H1 (cell line): ENCODE data around the gene USB1. TPM values are rescaled to one million over a fixed set of nuclear protein-coding genes. Genes with fewer than 3 reads are reported as not detected.

Experiments used
- CTCF ChIA-PET: fragments of 300-600 bp; sonication (Branson Sonifier 250); formaldehyde crosslinking; loops from one replicate; lab custom pipeline; 2021; ENCODE audit not compliant: partially characterized antibody; lab: Charles Lee
- POLR2A ChIA-PET: fragments of 300-600 bp; sonication (Branson Sonifier 250); formaldehyde crosslinking; loops from one replicate; lab custom pipeline; 2021; ENCODE audit warnings: inconsistent platforms; ENCODE audit not compliant: partially characterized antibody; lab: Charles Lee
- DNase-seq, 2 experiments: peaks; one replicate each; pipeline versions ENCODE4 v3.0.0 to v3.0.0-alpha.2; 2010 to 2022; ENCODE audit warnings: low spot score in 2 of 2, low read depth in 1 of 2, mixed read lengths in 1 of 2
- FAIRE-seq: peaks from 2 replicates; lab custom pipeline; 2011; peaks lifted over from hg19 to GRCh38; lab: Jason Lieb, UNC
- H2AFZ ChIP-seq: 2 replicates; pipeline ENCODE4 v1.8.1; 2012; ENCODE audit warnings: low read length, inconsistent platforms
- H2AK5ac ChIP-seq: 2 replicates; pipeline ENCODE4 v1.6.1; 2013; ENCODE audit warnings: low read depth, low read length
- H2BK120ac ChIP-seq: replicated peaks from 2 replicates; pipeline ENCODE3; 2013; ENCODE audit warnings: low read depth, low read length, inconsistent platforms
- H2BK12ac ChIP-seq: 2 replicates; pipeline ENCODE4 v1.6.1; 2013; ENCODE audit warnings: low read depth, low read length
- H2BK15ac ChIP-seq: 2 replicates; pipeline ENCODE4 v1.6.1; 2013; ENCODE audit warnings: low read length
- H2BK20ac ChIP-seq: 2 replicates; pipeline ENCODE4 v1.6.1; 2013; ENCODE audit warnings: low read length
- H2BK5ac ChIP-seq: 2 replicates; pipeline ENCODE4 v1.6.1; 2013; ENCODE audit warnings: low read depth, low read length
- H3K14ac ChIP-seq: 2 replicates; pipeline ENCODE4 v1.6.1; 2013; ENCODE audit warnings: inconsistent platforms; ENCODE audit not compliant: insufficient read length
- H3K18ac ChIP-seq: 2 replicates; pipeline ENCODE4 v1.6.1; 2013; ENCODE audit warnings: low read length; ENCODE audit errors: extremely low read depth
- H3K23ac ChIP-seq: 2 replicates; pipeline ENCODE4 v1.6.1; 2013; ENCODE audit warnings: inconsistent platforms; ENCODE audit not compliant: insufficient read length
- H3K23me2 ChIP-seq: 2 replicates; pipeline ENCODE4 v1.6.1; 2013; ENCODE audit warnings: low read depth, low read length
- H3K27ac ChIP-seq: 2 replicates; pipeline ENCODE4 v1.6.1; 2011; ENCODE audit warnings: low read depth, low read length, inconsistent platforms
- H3K27me3 ChIP-seq, 4 experiments: replicated peaks in 1 of 4; 1 replicate in 1 of 4; 2 replicates in 3 of 4; pipeline versions ENCODE4 v1.6.1 to v1.8.1; 2011 to 2013; ENCODE audit warnings: low read length in 3 of 4, mild to moderate bottlenecking in 3 of 4, inconsistent platforms in 2 of 4, mixed read lengths in 2 of 4, moderate library complexity in 1 of 4; ENCODE audit not compliant: control insufficient read depth in 3 of 4, insufficient read depth in 3 of 4; ENCODE audit errors: extremely low read depth in 1 of 4
- H3K36me3 ChIP-seq, 4 experiments: 2 replicates each; pipeline versions ENCODE4 v1.6.1 to v1.8.1; 2011 to 2013; ENCODE audit warnings: mild to moderate bottlenecking in 4 of 4, low read length in 3 of 4, moderate library complexity in 2 of 4, control low read depth in 1 of 4, inconsistent platforms in 1 of 4; ENCODE audit not compliant: insufficient read depth in 4 of 4, control insufficient read depth in 2 of 4
- H3K4ac ChIP-seq: replicated peaks from 2 replicates; pipeline ENCODE3; 2013; ENCODE audit warnings: low read length, low read depth, mixed read lengths, inconsistent platforms; ENCODE audit not compliant: insufficient read length
- H3K4me1 ChIP-seq, 4 experiments: replicated peaks in 1 of 4; 1 replicate in 1 of 4; 2 replicates in 3 of 4; pipeline versions ENCODE4 v1.6.1 to v1.8.1; 2011 to 2013; ENCODE audit warnings: low read length in 3 of 4, inconsistent platforms in 2 of 4, mixed read lengths in 1 of 4; ENCODE audit not compliant: insufficient read depth in 4 of 4, control insufficient read depth in 3 of 4
- H3K4me2 ChIP-seq, 2 experiments: 2 replicates each; pipeline versions ENCODE4 v1.6.1 to v1.8.1; 2011 to 2013; ENCODE audit warnings: low read depth in 2 of 2, low read length in 2 of 2, control low read depth in 1 of 2, inconsistent platforms in 1 of 2, mild to moderate bottlenecking in 1 of 2; ENCODE audit not compliant: insufficient read depth in 1 of 2
- H3K4me3 ChIP-seq, 4 experiments: fragments of 200-600, 300-600 bp in 1 of 4; sonication (generic), shearing (Covaris generic), sonication (Bioruptor Twin) in 1 of 4; 2 replicates each; pipeline versions ENCODE4 v1.5.1 to v1.8.1; 2011 to 2016; ENCODE audit warnings: low read length in 4 of 4, low read depth in 3 of 4, control low read depth in 2 of 4, inconsistent platforms in 2 of 4, mild to moderate bottlenecking in 2 of 4, mixed read lengths in 1 of 4, moderate library complexity in 1 of 4; ENCODE audit not compliant: insufficient read depth in 2 of 4; ENCODE audit errors: extremely low read depth in 1 of 4
- H3K56ac ChIP-seq: replicated peaks from 2 replicates; pipeline ENCODE3; 2013; ENCODE audit warnings: low read depth, mild to moderate bottlenecking, mixed read lengths, low read length, inconsistent platforms; ENCODE audit not compliant: insufficient read length
- H3K79me1 ChIP-seq: 2 replicates; pipeline ENCODE4 v1.6.1; 2013; ENCODE audit warnings: low read depth, low read length, control low read depth
- H3K79me2 ChIP-seq, 2 experiments: 2 replicates each; pipeline versions ENCODE4 v1.6.1 to v1.8.1; 2012 to 2013; ENCODE audit warnings: low read length in 2 of 2, mild to moderate bottlenecking in 2 of 2, inconsistent platforms in 1 of 2; ENCODE audit not compliant: insufficient read depth in 2 of 2, control insufficient read depth in 1 of 2
- H3K9ac ChIP-seq, 4 experiments: replicated peaks in 1 of 4; 1 replicate in 1 of 4; 2 replicates in 3 of 4; pipeline versions ENCODE4 v1.6.1 to v1.8.1; 2011 to 2013; ENCODE audit warnings: low read depth in 3 of 4, low read length in 3 of 4, control low read depth in 2 of 4, mild to moderate bottlenecking in 2 of 4, moderate library complexity in 2 of 4, inconsistent platforms in 1 of 4; ENCODE audit errors: extremely low read depth in 1 of 4
- H3K9me3 ChIP-seq, 2 experiments: 2 replicates each; pipeline versions ENCODE4 v1.6.1 to v1.8.1; 2012 to 2013; ENCODE audit warnings: mild to moderate bottlenecking in 2 of 2, moderate library complexity in 2 of 2, control low read depth in 1 of 2, inconsistent platforms in 1 of 2, low read depth in 1 of 2, low read length in 1 of 2, mixed read lengths in 1 of 2; ENCODE audit not compliant: insufficient read depth in 2 of 2
- H4K20me1 ChIP-seq, 2 experiments: replicated peaks in 1 of 2; 2 replicates each; pipeline versions ENCODE3 to v1.8.1; 2011 to 2013; ENCODE audit warnings: inconsistent platforms in 2 of 2, low read length in 2 of 2, mild to moderate bottlenecking in 1 of 2; ENCODE audit not compliant: insufficient read depth in 2 of 2, control insufficient read depth in 1 of 2
- H4K5ac ChIP-seq: 2 replicates; pipeline ENCODE4 v1.6.1; 2013; ENCODE audit warnings: low read length, low read depth, mixed read lengths, inconsistent platforms; ENCODE audit not compliant: insufficient read length
- H4K8ac ChIP-seq: 2 replicates; pipeline ENCODE4 v1.8.0; 2013; ENCODE audit warnings: mild to moderate bottlenecking, moderate library complexity, low read length, inconsistent platforms; ENCODE audit not compliant: insufficient read depth; ENCODE audit errors: extremely low read depth
- H4K91ac ChIP-seq: replicated peaks from 2 replicates; pipeline ENCODE3; 2013; ENCODE audit warnings: low read length, mixed read lengths, inconsistent platforms; ENCODE audit not compliant: insufficient read length
- MAFK ChIP-seq: IDR thresholded peaks from 2 replicates; pipeline ENCODE4 v1.6.1; 2012; ENCODE audit warnings: low read depth, mild to moderate bottlenecking, improper control_type of control experiment, low read length
- RXRA ChIP-seq: IDR thresholded peaks from 2 replicates; pipeline ENCODE4 v1.6.1; 2011; ENCODE audit warnings: low read depth, mild to moderate bottlenecking, low read length, moderate library complexity; ENCODE audit not compliant: insufficient read depth
- TBP ChIP-seq: IDR thresholded peaks from 2 replicates; pipeline ENCODE4 v1.6.1; 2011; ENCODE audit warnings: low read depth, low read length, improper control_type of control experiment
- TEAD4 ChIP-seq: IDR thresholded peaks from 2 replicates; pipeline ENCODE4 v1.6.1; 2012; ENCODE audit warnings: low read depth, low read length, inconsistent platforms, mixed read lengths
- WGBS, 2 experiments: shearing (Covaris generic) in 1 of 2; methylation state at CpG; one replicate each; pipeline versions ENCODE4 v1.1.6 to v1.1.7; 2013 to 2015; ENCODE audit warnings: low lambda C conversion rate in 2 of 2, mixed read lengths in 2 of 2, inconsistent platforms in 1 of 2, low coverage in 1 of 2, missing lambda C conversion rate in 1 of 2; ENCODE audit not compliant: insufficient replicate concordance in 2 of 2, insufficient coverage in 1 of 2, insufficient read length in 1 of 2; ENCODE audit errors: extremely low coverage in 1 of 2, missing lambda C conversion rate in 1 of 2; 5-methylcytosine and 5-hydroxymethylcytosine counted together
- polyA plus RNA-seq, 7 experiments: library from polyadenylated mRNA; depleted of rRNA in 3 of 7; stranded (reverse) in 5 of 7; unstranded in 2 of 7; fragments of >200 nt in 5 of 7; fragments of 200-250 nt in 2 of 7; gene quantifications; 1 replicate in 5 of 7; 2 replicates in 1 of 7; 4 replicates in 1 of 7; pipeline versions ENCODE4 v1.2.1 to v1.2.3, GENCODE V29; 2011 to 2013; ENCODE audit warnings: missing spikeins in 2 of 7, mixed read lengths in 2 of 7
- total RNA-seq: library from RNA; stranded (reverse); fragmentation: NEBNext Ultra II Directional; extraction: Animal tissue kit (Norgen Biotek cat#: 25700); gene quantifications from 2 replicates; pipeline ENCODE4 v1.2.1, GENCODE V29; 2021
- TF ChIP-seq, protein P1 (sequence below): IDR thresholded peaks from 2 replicates; pipeline ENCODE4 v1.6.1; 2012; ENCODE audit warnings: inconsistent platforms

Gene USB1
- total and polyA plus RNA-seq, 2 of the 8 experiments (the other 6 are each of a cell fraction or from before 2014, with no cell fraction given) = 65.4 to 75.9 TPM

DNA sequence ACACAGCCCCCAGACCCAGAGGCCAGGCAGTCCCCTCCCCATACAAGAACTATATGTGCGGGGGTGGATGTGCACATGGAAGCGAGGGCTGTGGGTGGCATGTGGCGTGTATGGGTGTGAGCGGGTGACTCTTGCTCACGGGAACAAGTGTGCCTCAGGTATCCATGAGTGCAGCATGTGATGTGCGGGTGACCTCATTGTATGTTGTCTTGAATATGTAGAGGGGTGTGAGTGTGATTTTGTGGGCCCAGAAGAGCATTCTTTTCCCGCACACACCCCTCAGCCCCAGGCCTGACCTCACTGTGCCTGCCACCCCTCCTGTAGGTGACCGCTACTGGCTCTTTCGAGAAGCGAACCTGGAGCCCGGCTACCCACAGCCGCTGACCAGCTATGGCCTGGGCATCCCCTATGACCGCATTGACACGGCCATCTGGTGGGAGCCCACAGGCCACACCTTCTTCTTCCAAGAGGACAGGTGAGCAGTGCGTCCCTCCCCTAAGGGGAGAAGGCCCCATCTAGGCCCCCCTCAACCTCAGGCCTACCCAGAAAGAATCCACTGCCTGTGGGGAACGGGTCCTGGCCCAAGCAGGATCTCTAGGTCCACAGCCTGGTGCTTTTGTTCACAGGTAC, 41.8 kb downstream of the USB1 start:
- Histone ChIP-seq H4K8ac (no peak overlapping the region), H4K5ac (no peak overlapping the region), H3K27ac (no peak overlapping the region), H3K56ac (no peak overlapping the region), H3K14ac (no peak overlapping the region), H3K23me2 (no peaks in the 10 kb centered on the region), H2BK5ac (no peak overlapping the region), H3K9me3 (no peaks in the 10 kb centered on the region), H3K79me1 (no peaks in the 10 kb centered on the region), H2BK120ac (no peak overlapping the region), H3K18ac (no peak overlapping the region), H4K20me1 (peaks cover 0 to 3% of the 10 kb centered on the region in 2 experiments), H4K91ac (no peak overlapping the region), H2AFZ (no peak overlapping the region), H3K36me3 (peaks cover 2 to 37% (median 16%) of the 10 kb centered on the region in 4 experiments; a peak in 5 of 8 replicates), H3K27me3 (no peaks in the 10 kb centered on the region), H2BK12ac (no peak overlapping the region), H3K4me1 (peaks cover 0 to 14% (median 6%) of the 10 kb centered on the region in 4 experiments; a peak in 4 of 7 replicates), H2AK5ac (no peak overlapping the region), H2BK20ac (no peak overlapping the region), H3K4me2 (no peak overlapping the region), H3K79me2 (no peaks in the 10 kb centered on the region), H3K9ac (no peak overlapping the region), H3K23ac (no peak overlapping the region), H3K4ac (no peak overlapping the region), H3K4me3 (no peak overlapping the region), H2BK15ac (no peak overlapping the region)
- ChIA-PET POLR2A (interaction anchor here (1.6 to 1.8 kb wide), 2 partner anchors 16 to 61 kb away, joined by 3 to 4 read pairs; no protein-coding TSS in a partner anchor), CTCF (interaction anchor here (1.0 to 1.9 kb wide), 5 partner anchors 10 to 79 kb away, joined by 3 to 8 read pairs (median 3); no protein-coding TSS in a partner anchor)
- DNase-seq (no peak), FAIRE-seq (no peak)
- WGBS, 2 experiments = 97% methylated on average over 16 of the region's 16 CpGs; no CpG with 5 or more reads in 1 of the 2 experiments
- no peak for TF ChIP-seq RXRA
- no peak for TF ChIP-seq TEAD4
- no peak for TF ChIP-seq MAFK
- no peak for TF ChIP-seq TBP
- TF ChIP-seq, protein P1, sequence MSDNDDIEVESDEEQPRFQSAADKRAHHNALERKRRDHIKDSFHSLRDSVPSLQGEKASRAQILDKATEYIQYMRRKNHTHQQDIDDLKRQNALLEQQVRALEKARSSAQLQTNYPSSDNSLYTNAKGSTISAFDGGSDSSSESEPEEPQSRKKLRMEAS = no peak
